Sigmoid colon (tissue), 7 donors: ENCODE measurements around the gene DCAF4. TPM values are rescaled to one million over a fixed set of nuclear protein-coding genes. Genes with fewer than 3 reads are reported as not detected.

Source experiments
- DNase-seq: peaks from one replicate; pipeline ENCODE4 v3.0.0-alpha.2; 2019
- H3K27ac ChIP-seq, 4 donors: fragments of 200-600 bp; sonication (generic); one replicate each; pipeline ENCODE4 v1.5.1; 2016 to 2019; ENCODE audit warnings: mild to moderate bottlenecking in 1 of 4
- H3K27me3 ChIP-seq, 3 donors: fragments of 200-600 bp; sonication (generic); one replicate each; pipeline ENCODE4 v1.5.1; 2019; ENCODE audit warnings: mild to moderate bottlenecking in 1 of 3
- H3K36me3 ChIP-seq, 4 donors: fragments of 200-600 bp; sonication (generic); one replicate each; pipeline ENCODE4 v1.5.1; 2016 to 2019
- H3K4me1 ChIP-seq, 4 donors: fragments of 200-600 bp; sonication (generic); one replicate each; pipeline ENCODE4 v1.5.1; 2017 to 2019
- H3K4me3 ChIP-seq, 4 donors: fragments of 200-600 bp; sonication (generic); one replicate each; pipeline ENCODE4 v1.5.1; 2017 to 2019; ENCODE audit warnings: mild to moderate bottlenecking in 2 of 4, moderate library complexity in 1 of 4
- H3K9me3 ChIP-seq, 4 donors: fragments of 200-600 bp in 3 of 4; sonication (generic) in 3 of 4; one replicate each; pipeline versions ENCODE4 v1.5.1 to v1.6.1; 2013 to 2019
- CTCF ChIP-seq, 4 experiments: fragments of 450-650 bp in 3 of 4; fragments of 200-600 bp in 1 of 4; IDR thresholded peaks; one replicate each; pipeline ENCODE4 v1.5.1; 2016 to 2019; ENCODE audit warnings: antibody characterized with exemption in 4 of 4, mild to moderate bottlenecking in 3 of 4, moderate library complexity in 2 of 4
- EP300 ChIP-seq, 4 donors: sonication (generic); formaldehyde crosslinking; IDR thresholded peaks; one replicate each; pipeline ENCODE4 v1.6.1; 2017; ENCODE audit warnings: antibody characterized with exemption in 4 of 4
- POLR2A ChIP-seq, 2 donors: fragments of 450-650 bp; IDR thresholded peaks; one replicate each; pipeline ENCODE4 v1.6.1; 2016; ENCODE audit warnings: antibody characterized with exemption in 2 of 2, mild to moderate bottlenecking in 2 of 2, moderate library complexity in 2 of 2
- POLR2AphosphoS5 ChIP-seq, 4 donors: sonication (generic); formaldehyde crosslinking; IDR thresholded peaks; one replicate each; pipeline ENCODE4 v1.6.1; 2017; ENCODE audit warnings: antibody characterized with exemption in 4 of 4
- WGBS, 2 donors: extraction: QIAGEN DNeasy Blood & Tissue Kit; methylation state at CpG; one replicate each; pipeline ENCODE4 v1.1.7; 2013; 5-methylcytosine and 5-hydroxymethylcytosine counted together
- intact Hi-C: fragments of 100-400 bp; cut with DNase I; formaldehyde crosslinking; loops from one replicate; pipeline ENCODE4 v1.15.1; 2023
- polyA plus RNA-seq, 3 donors: library from polyadenylated mRNA; stranded (reverse); fragments of 200-250 nt; gene quantifications; one replicate each; pipeline ENCODE4 v1.2.3, GENCODE V29; 2013
- total RNA-seq, 4 donors: library from RNA; depleted of rRNA; stranded (reverse); fragments of >200 nt; gene quantifications; one replicate each; pipeline ENCODE4 v1.1.0, GENCODE V29; 2016
- donor health status: healthy with polysubstance abuse.
- donor health status: Bipolar disorder and iron deficiency.
- donor health status: healthy.

DCAF4 gene
- total and polyA plus RNA-seq, 7 donors, result 5.8 to 20.9 (median 13.2) TPM

GRCh38 chr14:72883961-72884360, 42.3 kb upstream of the DCAF4 start:
- Histone ChIP-seq H3K4me1 (no peaks in the 10 kb centered on the region), H3K36me3 (no peaks in the 10 kb centered on the region), H3K9me3 (no peaks in the 10 kb centered on the region), H3K4me3 (no peak overlapping the region), H3K27me3 (peaks cover 0 to 4% (median 0%) of the 10 kb centered on the region in 3 donors), H3K27ac (no peak overlapping the region)
- TF ChIP-seq EP300 (IDR thresholded peaks at IDR 0.05), result no peak
- no peak for TF ChIP-seq POLR2AphosphoS5 (IDR thresholded peaks at IDR 0.05)
- no peak for TF ChIP-seq POLR2A (IDR thresholded peaks at IDR 0.05)
- TF ChIP-seq CTCF (IDR thresholded peaks at IDR 0.05), result no peak
- 67 to 87% methylated on average over 4 of the region's 4 CpGs for WGBS, 2 donors
- no peak for DNase-seq
- intact Hi-C loops, result no loop called here

GRCh38 chr14:72884386-72884785, 41.9 kb upstream of the DCAF4 start:
- intact Hi-C loops, result no loop called here
- H3K27me3 ChIP-seq, result peaks cover 0 to 9% (median 0%) of the 10 kb centered on the region in 3 donors
- TF ChIP-seq POLR2A (IDR thresholded peaks at IDR 0.05) (no peak), CTCF (IDR thresholded peaks at IDR 0.05) (no peak), POLR2AphosphoS5 (IDR thresholded peaks at IDR 0.05) (no peak), EP300 (IDR thresholded peaks at IDR 0.05) (no peak)
- no peaks in the 10 kb centered on the region for H3K4me1 ChIP-seq
- H3K9me3 ChIP-seq, result no peaks in the 10 kb centered on the region
- H3K36me3 ChIP-seq, result no peaks in the 10 kb centered on the region
- no peak overlapping the region for H3K4me3 ChIP-seq
- no peak for DNase-seq
- no peak overlapping the region for H3K27ac ChIP-seq
- 90 to 97% methylated on average over 4 of the region's 4 CpGs for WGBS, 2 donors

GRCh38 chr14:72887514-72887913, 38.8 kb upstream of the DCAF4 start:
- H3K4me1 ChIP-seq, result peaks cover 0 to 12% (median 10%) of the 10 kb centered on the region in 4 donors
- intact Hi-C loops, result no loop called here
- no peak for DNase-seq
- H3K9me3 ChIP-seq, result no peaks in the 10 kb centered on the region
- no peak overlapping the region for H3K27ac ChIP-seq
- H3K36me3 ChIP-seq, result no peaks in the 10 kb centered on the region
- H3K27me3 ChIP-seq, result peaks cover 7 to 40% (median 11%) of the 10 kb centered on the region in 3 donors
- no peak overlapping the region for H3K4me3 ChIP-seq
- WGBS, 2 donors, result 96% methylated on average over 3 of the region's 3 CpGs
- TF ChIP-seq POLR2A (IDR thresholded peaks at IDR 0.05) (no peak), CTCF (IDR thresholded peaks at IDR 0.05) (no peak), POLR2AphosphoS5 (IDR thresholded peaks at IDR 0.05) (no peak), EP300 (IDR thresholded peaks at IDR 0.05) (no peak)

DNA sequence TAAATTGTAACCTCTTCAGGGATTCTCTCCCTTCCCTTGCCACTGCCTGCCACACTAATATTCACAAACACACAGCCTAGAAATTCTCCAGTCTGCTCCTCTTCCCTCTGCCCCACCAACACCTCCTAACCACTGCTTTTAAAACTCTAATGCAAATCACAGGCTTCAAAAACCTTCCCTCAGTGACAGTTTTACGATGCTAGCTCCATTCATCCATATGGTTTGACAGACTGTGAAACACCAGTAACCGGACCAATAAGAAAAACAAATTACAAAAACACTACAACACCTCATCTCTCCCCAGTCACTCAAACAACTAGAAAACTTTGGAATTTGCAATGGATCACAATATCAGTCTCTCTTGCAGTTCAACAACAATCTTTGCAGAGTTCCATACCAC, 38.1 kb upstream of the DCAF4 start:
- DNase-seq, result no peak
- intact Hi-C loops, result no loop called here
- TF ChIP-seq CTCF (IDR thresholded peaks at IDR 0.05), result no peak
- TF ChIP-seq EP300 (IDR thresholded peaks at IDR 0.05), result no peak
- no peak for TF ChIP-seq POLR2A (IDR thresholded peaks at IDR 0.05)
- no peak for TF ChIP-seq POLR2AphosphoS5 (IDR thresholded peaks at IDR 0.05)
- no peak overlapping the region for H3K27ac ChIP-seq
- H3K4me1 ChIP-seq, result peaks cover 0 to 17% (median 14%) of the 10 kb centered on the region in 4 donors
- H3K9me3 ChIP-seq, result no peaks in the 10 kb centered on the region
- H3K27me3 ChIP-seq, result peaks cover 7 to 46% (median 11%) of the 10 kb centered on the region in 3 donors
- H3K36me3 ChIP-seq, result no peaks in the 10 kb centered on the region
- WGBS, 2 donors, result 85 to 88% methylated on average over 2 of the region's 2 CpGs
- H3K4me3 ChIP-seq, result no peak overlapping the region

- WGBS, 2 donors, result 72 to 81% methylated on average over 2 of the region's 2 CpGs
- Histone ChIP-seq H3K4me3 (no peak overlapping the region), H3K36me3 (no peaks in the 10 kb centered on the region), H3K4me1 (peaks cover 0 to 19% (median 14%) of the 10 kb centered on the region in 4 donors), H3K27me3 (peaks cover 7 to 46% (median 11%) of the 10 kb centered on the region in 3 donors), H3K9me3 (no peaks in the 10 kb centered on the region), H3K27ac (no peak overlapping the region)
- intact Hi-C loops, result no loop called here
- TF ChIP-seq CTCF (IDR thresholded peaks at IDR 0.05), result no peak
- TF ChIP-seq POLR2A (IDR thresholded peaks at IDR 0.05), result no peak
- TF ChIP-seq POLR2AphosphoS5 (IDR thresholded peaks at IDR 0.05), result no peak
- no peak for TF ChIP-seq EP300 (IDR thresholded peaks at IDR 0.05)
- DNase-seq, result no peak
These were observed 37.5 kb upstream of the DCAF4 start for GRCh38 chr14:72888636-72889201.
